Inflammatory macrophage treated with lipopolysaccharide for 1 hour (primary cell): ENCODE results near the gene ARAP1.

Experiments
- DNase-seq, 2 donors: peaks; one replicate each; pipeline ENCODE4 v3.0.0-alpha.2; 2020 to 2022

Gene ARAP1

DNA sequence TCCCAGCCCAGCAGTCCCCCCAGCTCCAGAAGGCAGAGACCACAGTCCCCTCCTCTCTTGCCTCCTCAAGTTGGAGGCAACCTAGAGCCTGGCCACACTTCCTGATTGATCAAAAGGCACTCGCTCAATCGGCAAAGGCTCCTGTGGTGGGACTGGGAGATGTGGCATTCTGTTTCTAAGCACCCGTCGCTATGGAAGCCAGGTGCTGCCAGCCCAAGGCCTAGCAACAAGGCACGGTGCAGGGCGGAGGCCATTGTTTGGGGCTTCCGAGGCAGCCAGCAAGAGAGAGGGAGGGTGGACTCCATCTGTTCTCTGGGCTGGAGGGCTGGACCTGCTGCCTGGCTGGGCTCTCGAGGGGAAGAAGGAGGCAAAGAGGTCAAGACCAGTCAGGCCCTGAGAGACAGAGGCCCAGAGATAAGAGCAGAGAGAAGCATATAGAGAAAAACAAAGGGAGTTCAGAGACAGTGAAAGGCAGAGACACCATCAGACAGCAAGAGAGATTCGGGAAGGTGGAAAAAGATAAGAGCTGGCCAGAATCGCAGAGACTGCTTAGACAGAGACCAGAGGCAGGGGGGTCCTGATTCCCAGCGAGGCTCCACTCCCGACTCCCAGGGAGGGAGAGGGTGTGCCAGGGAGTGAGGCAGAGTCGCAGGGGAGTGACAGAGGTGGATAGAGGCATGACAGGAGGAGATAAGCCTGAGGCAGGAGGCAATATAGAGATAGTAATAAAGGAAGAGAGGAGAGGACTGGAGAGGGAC is 99.2 kb downstream of the ARAP1 start:
- DNase-seq = no peak

DNA sequence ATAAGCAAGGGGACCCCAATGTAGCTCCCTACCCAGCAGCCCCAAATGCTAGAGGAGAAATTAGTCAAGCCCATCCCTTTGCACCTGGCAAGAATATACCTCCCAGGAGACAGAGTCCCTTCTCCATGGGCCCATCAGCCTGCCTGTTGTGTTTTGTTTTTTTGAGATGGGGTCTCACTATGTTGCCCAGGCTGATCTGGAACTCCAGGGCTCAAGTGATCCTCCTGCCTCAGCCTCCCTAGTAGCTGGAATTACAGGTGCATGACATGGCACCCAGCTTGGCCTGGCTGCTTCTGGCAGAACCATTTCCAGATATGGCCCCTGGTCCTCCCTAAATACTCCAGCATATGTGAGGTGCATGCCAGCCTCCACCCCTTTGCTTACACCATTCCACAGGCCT is 100.1 kb downstream of the ARAP1 start:
- DNase-seq = no peak

DNA sequence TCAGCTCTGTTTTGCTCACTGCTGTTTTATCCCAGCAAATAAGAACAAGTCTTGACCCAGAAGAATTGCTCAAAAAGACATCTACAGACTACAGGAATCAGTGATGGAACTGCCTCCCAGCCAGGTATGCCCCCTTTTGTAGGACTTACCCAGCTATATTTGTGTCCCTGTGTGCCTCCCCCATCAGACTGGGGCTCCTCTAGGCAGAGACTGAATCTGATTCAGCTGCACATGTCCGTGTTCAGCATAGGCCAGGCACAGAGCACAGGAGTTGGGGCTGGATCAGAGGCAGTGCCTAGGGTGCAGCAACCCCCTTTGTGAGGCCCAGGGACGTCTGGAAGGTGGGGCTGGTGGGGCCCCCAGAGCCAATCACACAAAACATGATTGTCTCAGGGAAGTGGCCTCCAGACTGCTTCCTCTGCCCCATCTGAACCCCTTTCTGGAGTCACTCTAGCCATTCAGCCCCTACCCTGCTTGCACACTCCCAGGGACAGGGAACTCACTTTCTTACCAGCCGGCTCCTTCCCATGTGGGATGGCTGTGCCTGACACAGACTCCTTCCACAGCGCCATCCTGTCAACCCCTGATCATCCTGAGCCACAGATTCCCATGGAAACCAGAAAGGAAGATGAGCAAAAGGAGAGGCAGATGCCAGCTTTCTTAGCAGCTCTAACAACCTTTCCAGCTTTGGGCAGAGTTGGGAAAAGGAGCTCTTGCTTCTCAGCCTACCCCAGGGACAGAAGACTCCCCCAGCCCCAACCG is 102.8 kb downstream of the ARAP1 start:
- no peak for DNase-seq

DNA sequence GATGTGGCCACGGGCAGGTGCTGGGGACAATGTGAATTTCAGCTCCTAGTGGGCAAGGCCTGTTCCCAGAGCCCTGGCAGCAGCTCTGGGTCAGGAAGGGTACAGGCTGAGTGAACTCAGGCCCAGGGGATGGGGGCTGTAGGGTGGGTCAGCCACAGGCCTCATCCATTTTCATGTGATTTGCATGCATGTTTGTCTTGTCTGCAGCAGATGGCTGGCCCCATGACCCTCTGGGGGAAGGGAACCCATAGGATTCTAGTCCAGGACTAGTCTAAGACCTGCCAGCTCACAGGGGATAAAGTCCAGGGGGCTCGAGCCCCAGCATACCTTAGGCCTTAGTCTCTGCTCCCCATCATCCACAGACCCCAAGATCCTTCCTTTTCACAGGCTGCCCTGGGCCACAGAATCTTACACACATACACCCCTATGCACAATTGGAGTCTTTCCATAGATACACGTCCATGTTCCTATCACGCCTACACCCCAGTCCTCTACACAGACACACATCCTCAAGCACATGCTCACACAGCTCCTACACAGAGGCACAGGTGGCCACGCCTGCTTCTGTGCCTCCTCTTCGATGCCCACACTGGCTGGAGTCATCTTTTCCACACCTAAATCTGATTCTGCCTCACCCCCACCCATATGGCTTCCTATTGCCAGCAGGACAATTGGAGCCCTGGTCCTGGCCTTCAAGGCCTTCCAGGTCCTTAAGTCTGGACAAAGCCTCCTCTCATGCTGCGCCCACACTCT is 103.6 kb downstream of the ARAP1 start:
- DNase-seq = no peak

DNA sequence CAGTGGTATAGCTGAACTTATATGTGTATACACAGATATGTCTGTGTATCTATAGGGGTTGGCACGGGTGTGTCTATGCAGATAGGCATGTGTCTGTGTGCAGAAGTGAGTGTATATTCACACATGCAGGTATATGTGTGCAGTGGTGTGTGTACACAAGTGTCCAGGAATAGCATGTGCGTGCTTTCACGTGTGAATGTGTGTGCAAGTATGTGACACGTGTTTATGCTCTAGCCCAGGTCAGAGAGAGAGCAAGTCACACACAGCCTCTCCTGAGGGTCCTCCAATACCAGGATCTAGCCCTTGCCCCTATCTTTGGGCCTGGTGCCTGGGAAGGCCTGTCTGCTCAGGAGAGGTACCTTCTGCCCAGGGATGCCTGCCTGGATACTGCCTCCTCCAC is 104.3 kb downstream of the ARAP1 start:
- no peak for DNase-seq

DNA sequence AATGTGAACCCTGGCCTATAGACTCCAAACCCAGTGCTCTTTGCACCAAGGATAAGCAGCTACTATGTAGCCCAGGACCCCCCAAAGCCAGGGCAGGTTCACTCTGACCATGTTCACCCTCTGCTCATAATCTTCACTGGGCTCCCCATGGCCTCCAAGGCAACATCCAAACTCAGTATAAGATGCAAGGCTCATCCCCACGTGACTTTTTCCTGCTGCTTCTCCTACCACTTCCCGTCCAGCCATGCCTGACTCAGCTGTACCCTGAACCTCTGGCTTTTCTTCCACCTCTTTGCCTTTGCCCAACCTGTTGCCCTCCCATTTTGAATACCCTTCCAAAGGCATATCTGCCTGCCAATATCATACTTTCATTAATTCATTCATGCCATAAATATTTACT is 105.7 kb downstream of the ARAP1 start:
- DNase-seq = no peak

DNA sequence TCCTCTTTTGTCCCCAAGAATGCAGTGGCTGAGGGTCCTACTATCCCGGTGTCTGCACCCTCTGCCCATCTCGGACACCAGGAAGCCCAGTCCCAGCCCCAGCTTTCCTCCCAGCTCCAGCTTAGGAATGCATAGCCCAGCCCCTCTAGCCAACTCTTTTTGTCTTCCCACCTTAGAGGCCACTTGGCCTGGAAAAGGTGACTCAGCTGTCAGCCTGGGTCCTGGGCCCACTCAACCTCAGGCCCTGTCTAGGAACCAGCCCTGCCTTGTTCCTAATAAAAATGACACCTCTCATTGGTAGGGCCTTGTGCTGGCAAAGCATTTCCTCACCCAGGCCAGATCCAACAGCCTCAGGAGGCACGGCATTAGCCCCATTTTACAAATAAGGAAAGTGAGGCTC is 106.2 kb downstream of the ARAP1 start:
- DNase-seq = no peak

DNA sequence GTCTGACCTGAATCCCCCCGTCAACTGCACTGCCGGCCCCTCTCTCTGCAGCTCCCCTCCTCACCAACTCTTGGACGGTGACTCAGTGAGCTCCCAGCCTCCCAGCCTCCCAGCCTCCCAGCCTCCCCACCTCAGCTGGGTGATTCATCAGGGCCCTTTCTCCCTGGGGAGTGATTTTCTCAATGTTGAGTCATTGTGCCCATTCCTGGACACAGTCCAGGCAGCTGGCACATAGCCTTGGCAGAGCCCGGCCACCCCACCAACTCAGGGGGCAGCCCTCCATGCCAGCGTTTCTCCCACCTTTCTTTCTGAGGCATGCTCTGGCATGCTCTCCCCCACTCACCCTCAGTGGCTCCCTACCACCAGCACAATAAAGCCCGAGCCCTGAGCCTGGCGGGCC is 108.7 kb downstream of the ARAP1 start:
- peak in 1 of 2 donors; percentile 31 for DNase-seq

DNA sequence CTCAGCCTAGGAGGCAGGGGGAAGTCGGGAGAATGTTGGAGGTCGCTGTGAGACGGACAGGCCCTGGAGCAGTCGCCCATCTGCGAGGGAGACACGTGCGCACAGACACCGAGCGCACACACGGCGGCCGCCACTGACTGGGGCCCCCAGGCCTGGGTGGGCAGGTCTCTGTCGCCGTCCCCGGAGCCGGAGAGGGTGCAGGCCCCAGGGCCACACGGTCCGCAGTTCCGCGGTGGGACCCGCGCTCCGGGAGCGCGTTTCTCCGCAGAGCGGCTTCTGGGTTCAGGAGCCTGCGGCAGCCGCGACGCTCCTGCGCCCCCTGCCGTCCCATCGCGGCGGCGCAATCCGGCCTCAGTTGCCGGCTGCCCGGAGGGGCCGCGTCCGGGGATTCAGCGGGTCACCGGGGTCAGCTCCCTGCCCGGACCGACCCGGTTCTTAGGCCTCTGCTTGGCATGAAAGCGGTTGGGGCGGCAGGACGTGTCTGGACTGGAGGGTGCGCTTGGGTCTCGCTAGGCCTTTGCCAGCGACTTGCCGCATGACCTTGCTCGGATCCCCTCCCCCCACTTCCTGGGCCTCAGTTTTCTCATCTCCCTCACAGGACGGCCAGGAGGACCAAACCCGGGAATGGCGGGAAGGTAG is 109.2 kb downstream of the ARAP1 start:
- peak; percentile 13 to 77 for DNase-seq

DNA sequence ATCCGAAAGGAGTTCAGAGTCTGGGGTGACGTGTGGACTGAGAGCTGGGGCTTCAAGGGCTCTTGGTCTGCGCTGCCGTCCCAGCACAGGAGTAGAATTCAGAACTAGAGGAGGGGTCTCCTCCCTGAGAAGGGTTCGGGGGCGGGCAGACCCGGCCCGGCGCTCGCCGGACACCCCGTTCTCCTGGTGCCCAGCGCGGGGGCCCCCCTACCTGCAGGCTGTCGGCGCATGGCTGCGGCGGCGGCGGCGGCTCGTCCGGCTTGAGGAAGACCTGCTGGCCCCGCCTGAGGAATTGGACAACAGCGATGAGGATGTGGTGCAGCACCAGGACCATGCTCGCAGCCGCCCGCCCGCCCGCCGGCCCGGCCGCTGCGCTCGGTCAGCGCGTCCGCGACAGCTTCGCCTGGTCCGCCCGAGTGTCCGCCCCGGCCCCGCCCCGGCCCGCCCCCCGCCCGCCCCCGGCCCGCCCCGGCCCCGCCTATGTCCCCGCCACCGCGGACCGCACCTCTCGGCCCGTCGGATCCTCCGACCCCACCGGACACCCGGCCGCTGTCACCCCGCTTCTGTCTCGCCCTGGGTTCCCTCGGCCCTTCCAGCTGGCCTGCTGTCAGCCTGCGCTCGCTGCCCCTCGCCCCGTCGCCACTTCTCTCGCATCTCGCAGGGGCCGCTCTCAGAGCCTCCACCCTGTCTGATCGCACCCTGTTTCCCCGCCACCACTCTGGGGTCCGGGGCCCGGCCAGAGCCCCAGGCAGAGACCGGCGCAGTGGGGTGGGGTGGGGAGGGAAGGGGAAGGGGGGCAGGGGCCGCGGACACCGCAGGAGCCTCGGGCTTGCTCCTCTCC is 109.9 kb downstream of the ARAP1 start:
- DNase-seq = peak in 1 of 2 donors; percentile 14

DNA sequence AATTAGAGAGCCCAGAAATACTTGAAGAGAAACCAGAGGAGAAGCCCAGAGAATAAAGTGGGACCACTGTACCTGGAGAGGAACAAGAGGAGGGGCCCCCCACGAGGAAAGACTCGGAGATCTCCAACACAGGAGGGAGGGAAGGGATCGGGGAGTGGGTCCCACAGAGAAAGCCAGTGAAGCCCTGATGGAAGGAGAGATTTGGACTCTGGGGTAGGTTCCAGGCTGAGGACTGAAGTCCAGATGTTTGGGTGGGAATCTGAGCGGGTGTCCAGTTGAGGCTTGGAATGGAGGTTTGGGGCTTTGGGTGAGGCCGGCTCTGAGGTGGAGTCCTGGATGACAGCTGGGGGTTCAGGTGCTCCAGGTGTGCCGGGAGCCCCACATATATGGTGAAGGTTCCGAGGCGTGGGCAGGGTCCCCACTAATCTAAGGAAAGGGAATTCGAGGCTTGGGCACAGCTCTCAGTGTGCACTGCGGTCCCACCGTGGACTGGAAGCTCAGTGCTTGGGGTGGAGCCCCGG is 110.6 kb downstream of the ARAP1 start:
- DNase-seq = no peak

DNA sequence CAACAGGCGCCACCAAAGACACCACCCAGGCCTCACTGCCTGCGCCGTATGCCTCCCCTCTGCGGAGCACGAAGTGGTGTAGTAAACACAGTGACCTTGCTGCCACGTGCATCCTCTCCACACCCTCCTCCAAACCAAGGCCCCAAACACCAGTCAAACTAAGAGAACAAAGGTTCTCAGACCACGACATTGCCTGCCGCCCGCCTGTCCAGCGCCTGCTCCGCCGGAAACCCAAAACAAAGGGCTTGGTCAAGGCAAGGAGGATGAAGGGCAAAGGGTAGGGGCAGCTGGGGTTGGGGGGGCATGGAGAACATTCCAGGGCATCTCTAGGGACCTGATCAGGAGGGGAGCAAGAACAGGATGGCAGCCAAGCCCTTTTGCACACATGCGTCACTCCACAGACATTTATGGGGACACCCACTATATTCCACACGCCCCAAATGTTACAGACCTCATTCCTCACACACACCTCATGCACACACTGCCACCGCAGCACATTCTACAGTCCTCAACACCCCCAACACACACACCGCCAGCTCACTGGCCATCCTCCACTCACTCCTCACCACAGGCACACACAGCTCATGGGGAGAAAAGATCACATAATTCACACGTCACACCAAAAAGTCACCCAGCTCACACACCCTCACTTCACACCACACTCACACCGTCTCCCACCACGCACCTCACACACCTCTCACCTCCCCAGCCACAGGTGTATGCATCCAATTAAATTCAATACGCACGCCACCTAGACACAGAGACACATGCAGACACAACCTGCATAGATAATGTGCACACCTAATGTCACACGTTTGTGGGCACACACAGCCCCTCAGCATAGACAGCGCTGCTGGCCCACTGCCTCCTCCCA is 112.5 kb downstream of the ARAP1 start:
- DNase-seq = no peak

DNA sequence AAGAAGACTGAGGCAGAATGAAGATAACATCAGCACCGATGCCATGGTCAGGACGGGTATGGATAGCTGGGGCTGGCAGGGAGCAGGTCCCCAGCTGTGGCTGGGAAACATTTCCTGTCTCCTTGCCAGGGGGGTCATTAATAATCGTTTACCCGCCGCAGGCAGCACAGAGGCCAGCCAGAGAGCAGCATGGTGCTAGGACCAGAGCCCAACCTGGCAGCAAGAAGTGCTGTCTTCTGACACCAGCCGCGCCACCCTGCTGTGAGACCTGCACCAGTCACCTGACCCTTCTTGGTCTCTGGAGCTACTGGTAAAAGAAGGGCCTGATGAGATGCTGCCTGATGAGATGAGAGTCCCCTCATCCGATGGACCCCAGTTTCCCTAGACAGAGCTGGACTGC is 114.3 kb downstream of the ARAP1 start:
- DNase-seq = no peak

DNA sequence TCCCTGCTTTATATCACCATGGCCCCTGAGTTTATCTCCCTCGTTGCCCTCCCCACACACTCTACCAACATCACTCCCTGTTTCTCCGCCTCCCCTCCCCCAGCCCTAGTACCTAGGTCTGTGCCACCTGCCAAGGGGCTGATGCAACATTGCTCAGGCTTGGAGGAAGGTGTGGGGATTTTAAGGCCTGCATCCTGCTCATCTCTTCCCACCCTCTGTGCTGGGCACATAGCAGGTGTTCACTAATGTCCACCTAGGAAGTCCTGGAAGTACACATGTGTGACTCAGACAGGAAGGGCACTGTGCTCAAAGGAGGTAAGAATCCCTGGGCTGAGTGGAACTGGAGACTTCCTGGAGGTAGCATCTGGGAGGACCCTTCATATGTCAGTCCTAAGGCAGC is 115.0 kb downstream of the ARAP1 start:
- DNase-seq = no peak

DNA sequence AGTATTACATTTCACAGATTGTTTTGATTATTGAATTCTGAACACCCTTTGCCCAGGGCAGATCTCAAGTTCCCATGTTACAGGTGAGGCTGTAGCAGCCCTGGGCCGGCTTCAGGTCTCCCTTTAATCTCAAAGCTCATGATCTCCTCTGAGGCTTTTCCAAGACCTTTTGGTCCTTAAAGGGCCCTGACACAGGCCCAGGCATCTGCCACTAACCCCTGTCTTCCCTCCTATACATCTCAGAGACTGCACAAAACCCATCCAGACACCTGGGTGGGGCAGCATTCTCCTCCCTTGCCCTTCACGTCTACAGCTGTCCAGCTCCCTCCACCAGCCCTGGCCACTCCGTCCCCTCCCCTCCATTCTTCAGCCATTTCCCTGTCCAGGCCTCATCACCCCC is 115.8 kb downstream of the ARAP1 start:
- DNase-seq = no peak

DNA sequence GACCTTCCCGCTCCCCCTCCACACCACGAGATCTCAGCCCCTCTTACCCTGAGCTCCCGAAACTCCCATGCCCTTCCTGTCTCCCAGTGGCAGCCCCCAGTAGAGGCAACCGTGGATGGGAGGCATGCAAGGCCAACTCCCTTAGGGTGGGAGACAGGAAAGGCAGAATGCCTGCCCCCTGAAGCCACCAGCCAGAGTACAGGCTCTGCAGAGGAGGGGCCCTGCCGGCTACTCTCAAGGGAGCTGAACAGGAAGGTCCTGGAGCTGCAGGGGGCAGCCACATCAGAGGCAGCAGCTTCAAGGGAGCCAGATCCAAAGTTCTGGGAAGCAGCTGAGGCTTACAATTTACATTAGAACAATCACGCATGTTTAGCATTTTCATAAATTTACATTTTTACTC is 116.3 kb downstream of the ARAP1 start:
- DNase-seq = no peak

DNA sequence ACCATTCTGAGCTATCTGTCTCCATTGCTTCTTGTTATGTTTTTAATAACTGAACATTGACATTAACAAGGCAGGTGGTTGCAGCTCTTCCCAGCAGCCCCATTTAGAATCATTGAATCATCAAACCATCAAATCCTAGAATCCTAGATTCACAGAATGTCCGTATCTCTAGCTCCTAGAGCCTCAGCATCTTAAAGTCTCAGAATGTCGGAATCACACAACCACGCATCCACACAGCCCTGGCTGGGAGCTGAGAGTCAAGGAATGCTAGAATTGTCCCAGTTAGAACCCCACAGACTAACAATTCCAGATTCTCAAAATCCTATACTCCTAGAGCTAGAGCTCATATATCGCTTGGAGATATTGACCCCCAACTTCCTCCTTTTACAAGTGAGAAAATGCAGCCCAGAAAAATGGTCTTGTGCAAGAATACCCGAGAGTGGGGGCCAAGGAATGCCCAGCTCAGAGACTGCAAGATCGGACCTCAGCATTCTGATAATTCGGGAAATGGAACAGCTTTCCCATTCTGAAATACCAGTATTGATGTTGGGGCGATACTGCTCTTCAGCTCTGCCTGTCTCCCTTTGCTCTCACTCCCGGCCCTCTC is 116.8 kb downstream of the ARAP1 start:
- peak in 1 of 2 donors; percentile 43 for DNase-seq
